Neural progenitor cell (in vitro differentiated cells): ENCODE results near the gene NSUN2. TPM values are rescaled to one million over a fixed set of nuclear protein-coding genes. Genes with fewer than 3 reads are reported as not detected.

Source experiments
- DNase-seq: peaks from one replicate; pipeline ENCODE4 v3.0.0-alpha.2; 2016; ENCODE audit warnings: low spot score
- H2AFZ ChIP-seq: fragments of 200-600 bp; sonication (generic); replicated peaks from 2 replicates; pipeline ENCODE4 v1.6.1; 2016; ENCODE audit warnings: antibody characterized with exemption
- H3F3A ChIP-seq: fragments of 200-600 bp; sonication (generic); 2 replicates; pipeline ENCODE4 v1.6.1; 2016; ENCODE audit warnings: antibody characterized with exemption, low read depth
- H3K27ac ChIP-seq: fragments of 200-600 bp; sonication (generic); 2 replicates; pipeline ENCODE4 v1.5.1; 2016; ENCODE audit warnings: mild to moderate bottlenecking
- H3K27me3 ChIP-seq: fragments of 200-600 bp; sonication (generic); 2 replicates; pipeline ENCODE4 v1.6.1; 2016; ENCODE audit warnings: mild to moderate bottlenecking, moderate library complexity
- H3K36me3 ChIP-seq: fragments of 200-600 bp; sonication (generic); 2 replicates; pipeline ENCODE4 v1.5.1; 2016
- H3K4me1 ChIP-seq: fragments of 200-600 bp; sonication (generic); 2 replicates; pipeline ENCODE4 v1.6.1; 2016; ENCODE audit warnings: mixed run types
- H3K4me2 ChIP-seq: fragments of 200-600 bp; sonication (generic); 2 replicates; pipeline ENCODE4 v1.6.1; 2016
- H3K4me3 ChIP-seq: fragments of 200-600 bp; sonication (generic); 2 replicates; pipeline ENCODE4 v1.5.1; 2016
- H3K79me2 ChIP-seq: fragments of 200-600 bp; sonication (generic); 2 replicates; pipeline ENCODE4 v1.6.1; 2016; ENCODE audit warnings: low read depth
- H3K9ac ChIP-seq: fragments of 200-600 bp; sonication (generic); 2 replicates; pipeline ENCODE4 v1.6.1; 2016
- H3K9me3 ChIP-seq: fragments of 200-600 bp; sonication (generic); 2 replicates; pipeline ENCODE4 v1.5.1; 2016; ENCODE audit warnings: low read depth
- H4K20me1 ChIP-seq: fragments of 200-600 bp; sonication (generic); 2 replicates; pipeline ENCODE4 v1.6.1; 2016; ENCODE audit warnings: low read depth
- H3K27ac Mint-ChIP-seq: 3 replicates; pipeline ENCODE4 v1.8.0; 2021; ENCODE audit warnings: mixed read lengths
- H3K27me3 Mint-ChIP-seq: 2 replicates; pipeline ENCODE4 v1.8.0; 2022; ENCODE audit warnings: low read depth, mild to moderate bottlenecking, inconsistent platforms, moderate library complexity, mixed read lengths; ENCODE audit not compliant: insufficient read depth
- H3K36me3 Mint-ChIP-seq: 3 replicates; pipeline ENCODE4 v1.8.0; 2021; ENCODE audit warnings: mixed read lengths
- H3K4me1 Mint-ChIP-seq: 3 replicates; pipeline ENCODE4 v1.8.0; 2021; ENCODE audit warnings: mixed read lengths
- H3K4me3 Mint-ChIP-seq: 3 replicates; pipeline ENCODE4 v1.8.0; 2021; ENCODE audit warnings: mild to moderate bottlenecking, moderate library complexity, mixed read lengths
- H3K9me3 Mint-ChIP-seq: 3 replicates; pipeline ENCODE4 v1.8.0; 2020; ENCODE audit warnings: mixed read lengths
- EZH2 ChIP-seq: fragments of 200-600 bp; sonication (generic); IDR thresholded peaks from 2 replicates; pipeline ENCODE4 v1.6.1; 2017; ENCODE audit warnings: antibody characterized with exemption, mild to moderate bottlenecking, moderate library complexity
- EZH2phosphoT487 ChIP-seq: fragments of 200-600 bp; sonication (generic); IDR thresholded peaks from 2 replicates; pipeline ENCODE4 v1.6.1; 2017; ENCODE audit warnings: antibody characterized with exemption
- total RNA-seq: library from RNA; depleted of rRNA; stranded (reverse); fragments of >200 nt; gene quantifications from 2 replicates; pipeline ENCODE4 v1.2.3, GENCODE V29; 2015; ENCODE audit warnings: low replicate concordance
- TF ChIP-seq, protein P1 (sequence below): fragments of 200-600 bp; sonication (generic); IDR thresholded peaks from 2 replicates; pipeline ENCODE4 v1.5.1; 2017; ENCODE audit warnings: antibody characterized with exemption, mild to moderate bottlenecking

Gene NSUN2
- total RNA-seq, 1 donor from 2014 or later = 65.4 TPM

DNA sequence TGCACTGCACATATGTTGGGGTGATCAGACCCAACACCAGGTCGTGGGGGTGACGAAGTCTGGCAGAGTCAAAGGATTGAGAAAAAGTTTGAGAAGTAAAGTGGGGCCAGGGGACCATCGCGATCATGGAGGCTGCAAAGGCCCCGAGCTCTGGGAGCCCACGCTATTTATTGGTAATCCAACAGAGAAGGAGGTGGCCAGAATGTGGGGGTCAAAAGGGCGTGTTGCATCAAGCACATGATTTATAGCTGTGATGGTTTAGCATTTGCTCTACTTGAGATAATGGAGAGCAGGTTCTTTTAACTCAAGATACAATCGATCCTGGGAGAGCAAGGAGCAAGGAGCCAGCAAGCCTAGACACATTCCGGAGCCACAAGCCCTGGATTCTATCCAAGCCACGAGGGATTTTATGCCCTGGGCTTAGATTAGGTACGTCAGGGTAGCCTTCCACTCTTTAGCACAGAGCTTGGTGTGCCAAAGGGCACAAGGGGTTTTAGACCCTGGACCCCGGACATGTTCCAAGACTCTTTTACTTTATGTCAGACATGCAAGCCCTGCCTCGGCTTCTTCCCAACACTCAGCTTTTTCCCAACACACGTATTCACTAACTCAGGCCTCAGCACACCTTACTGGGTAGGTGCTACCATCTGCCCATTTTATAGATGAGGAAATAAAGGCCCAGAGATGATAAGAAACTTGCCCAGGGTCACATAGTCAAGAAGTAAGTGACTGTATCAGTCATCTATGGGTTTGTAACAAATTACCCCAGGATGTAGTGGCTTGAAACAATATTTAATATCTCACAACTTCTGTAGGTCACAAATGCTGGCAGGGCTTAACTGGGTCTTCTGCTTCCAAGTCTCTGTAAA is 39.5 kb downstream of the NSUN2 start:
- H3K36me3 ChIP-seq = no peaks in the 10 kb centered on the region
- H3K27ac ChIP-seq = no peak overlapping the region
- no peak overlapping the region for H3K4me3 ChIP-seq
- TF ChIP-seq, protein P1, sequence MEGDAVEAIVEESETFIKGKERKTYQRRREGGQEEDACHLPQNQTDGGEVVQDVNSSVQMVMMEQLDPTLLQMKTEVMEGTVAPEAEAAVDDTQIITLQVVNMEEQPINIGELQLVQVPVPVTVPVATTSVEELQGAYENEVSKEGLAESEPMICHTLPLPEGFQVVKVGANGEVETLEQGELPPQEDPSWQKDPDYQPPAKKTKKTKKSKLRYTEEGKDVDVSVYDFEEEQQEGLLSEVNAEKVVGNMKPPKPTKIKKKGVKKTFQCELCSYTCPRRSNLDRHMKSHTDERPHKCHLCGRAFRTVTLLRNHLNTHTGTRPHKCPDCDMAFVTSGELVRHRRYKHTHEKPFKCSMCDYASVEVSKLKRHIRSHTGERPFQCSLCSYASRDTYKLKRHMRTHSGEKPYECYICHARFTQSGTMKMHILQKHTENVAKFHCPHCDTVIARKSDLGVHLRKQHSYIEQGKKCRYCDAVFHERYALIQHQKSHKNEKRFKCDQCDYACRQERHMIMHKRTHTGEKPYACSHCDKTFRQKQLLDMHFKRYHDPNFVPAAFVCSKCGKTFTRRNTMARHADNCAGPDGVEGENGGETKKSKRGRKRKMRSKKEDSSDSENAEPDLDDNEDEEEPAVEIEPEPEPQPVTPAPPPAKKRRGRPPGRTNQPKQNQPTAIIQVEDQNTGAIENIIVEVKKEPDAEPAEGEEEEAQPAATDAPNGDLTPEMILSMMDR = no peak
- no peak for TF ChIP-seq EZH2
- no peak for TF ChIP-seq EZH2phosphoT487
- no peak overlapping the region for H3K4me2 ChIP-seq
- H2AFZ ChIP-seq = no peak overlapping the region
- Mint-ChIP-seq H3K4me1 (no peaks in the 10 kb centered on the region), H3K9me3 (no peaks in the 10 kb centered on the region), H3K4me3 (no peak overlapping the region), H3K36me3 (peaks cover 17% of the 10 kb centered on the region), H3K27ac (no peak overlapping the region), H3K27me3 (peaks cover 6% of the 10 kb centered on the region)
- no peaks in the 10 kb centered on the region for H3K79me2 ChIP-seq
- H3K4me1 ChIP-seq = no peaks in the 10 kb centered on the region
- DNase-seq = no peak
- no peak overlapping the region for H3K9ac ChIP-seq
- no peaks in the 10 kb centered on the region for H4K20me1 ChIP-seq
- no peaks in the 10 kb centered on the region for H3K9me3 ChIP-seq
- no peaks in the 10 kb centered on the region for H3F3A ChIP-seq
- no peaks in the 10 kb centered on the region for H3K27me3 ChIP-seq

DNA sequence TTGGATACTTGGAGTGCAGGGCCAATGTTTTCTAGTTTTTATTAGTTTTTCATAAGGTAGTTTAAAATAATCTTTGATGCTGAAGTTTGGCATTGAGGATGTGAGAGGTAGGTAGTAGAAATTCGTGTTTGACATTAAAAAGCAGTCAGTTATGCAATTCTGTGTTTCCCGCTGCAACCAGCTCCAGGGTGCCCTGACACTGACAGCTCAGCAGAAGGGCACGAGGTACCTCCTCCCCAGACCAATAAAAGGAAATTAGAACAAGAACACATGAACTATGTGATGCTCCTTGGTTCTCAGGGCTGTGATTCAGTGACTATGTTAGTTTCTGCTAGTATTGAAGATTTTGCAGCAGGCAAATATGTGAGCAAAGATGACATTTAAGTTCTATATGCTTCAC is 40.2 kb downstream of the NSUN2 start:
- H3K27me3 ChIP-seq = peaks cover under 1% of the 10 kb centered on the region
- no peaks in the 10 kb centered on the region for H4K20me1 ChIP-seq
- TF ChIP-seq EZH2phosphoT487 (no peak), EZH2 (no peak)
- TF ChIP-seq, protein P1 = no peak
- no peaks in the 10 kb centered on the region for H3K4me1 Mint-ChIP-seq
- H3K36me3 Mint-ChIP-seq = peaks cover 15% of the 10 kb centered on the region
- H3K27ac ChIP-seq = no peak overlapping the region
- H3K27me3 Mint-ChIP-seq = peaks cover 6% of the 10 kb centered on the region
- no peaks in the 10 kb centered on the region for H3K36me3 ChIP-seq
- H3K9me3 ChIP-seq = no peaks in the 10 kb centered on the region
- H3K79me2 ChIP-seq = no peaks in the 10 kb centered on the region
- DNase-seq = no peak
- no peak overlapping the region for H3K27ac Mint-ChIP-seq
- H3K4me2 ChIP-seq = no peak overlapping the region
- no peaks in the 10 kb centered on the region for H3K9me3 Mint-ChIP-seq
- H3K9ac ChIP-seq = no peak overlapping the region
- no peak overlapping the region for H3K4me3 Mint-ChIP-seq
- no peak overlapping the region for H3K4me3 ChIP-seq
- no peaks in the 10 kb centered on the region for H3K4me1 ChIP-seq
- H2AFZ ChIP-seq = no peak overlapping the region
- H3F3A ChIP-seq = no peaks in the 10 kb centered on the region

DNA sequence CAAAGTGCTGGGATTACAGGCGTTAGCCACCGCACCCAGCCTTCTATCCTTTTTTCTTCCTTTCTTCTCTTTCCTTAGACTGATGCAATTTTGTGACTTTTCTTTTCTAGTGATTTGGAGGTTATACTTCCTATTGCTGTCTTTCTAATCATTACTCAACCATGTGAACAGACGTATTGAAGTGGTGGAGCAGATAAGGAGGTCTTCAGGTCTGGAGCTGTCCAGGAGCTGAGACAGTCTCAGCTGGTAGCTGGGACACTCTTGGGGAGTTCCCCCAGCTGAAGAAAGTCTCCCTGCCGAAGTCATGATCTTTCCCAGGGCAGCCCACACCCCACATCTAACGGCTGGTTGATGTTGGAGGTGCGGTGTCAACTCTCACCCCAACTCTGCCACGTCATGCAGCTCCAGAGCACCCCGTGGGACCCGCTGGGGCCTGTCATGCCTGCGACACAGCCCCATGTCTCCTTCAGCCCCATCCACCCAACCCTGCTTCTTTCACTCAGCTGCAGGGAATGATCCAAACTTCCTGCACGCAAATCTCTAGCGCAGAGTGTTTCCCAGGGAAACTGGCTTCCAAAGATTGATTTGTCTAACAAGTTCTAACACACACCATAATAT is 41.1 kb downstream of the NSUN2 start:
- Histone ChIP-seq H2AFZ (no peak overlapping the region), H3K9ac (no peak overlapping the region), H3K27me3 (peaks cover 6% of the 10 kb centered on the region), H3K79me2 (no peaks in the 10 kb centered on the region), H3K4me2 (no peak overlapping the region), H3F3A (no peaks in the 10 kb centered on the region), H3K27ac (no peak overlapping the region), H4K20me1 (no peaks in the 10 kb centered on the region), H3K4me1 (no peaks in the 10 kb centered on the region), H3K4me3 (no peak overlapping the region), H3K36me3 (no peaks in the 10 kb centered on the region), H3K9me3 (no peaks in the 10 kb centered on the region)
- Mint-ChIP-seq H3K4me1 (no peaks in the 10 kb centered on the region), H3K9me3 (no peaks in the 10 kb centered on the region), H3K27ac (no peak overlapping the region), H3K27me3 (peaks cover 10% of the 10 kb centered on the region), H3K36me3 (peaks cover 7% of the 10 kb centered on the region), H3K4me3 (no peak overlapping the region)
- no peak for TF ChIP-seq EZH2phosphoT487
- TF ChIP-seq, protein P1 = no peak
- TF ChIP-seq EZH2 = no peak
- DNase-seq = no peak
